Stimulated activated CD8-positive, alpha-beta memory T cell treated with anti-CD3 and anti-CD28 coated beads, Interleukin-12 subunit alpha, Interleukin-12 subunit beta, amount 100 ng/mL, for 1 hour (primary cell): ENCODE measurements around the gene TLCD3B.
A peak's percentile ranks its signal among the peaks of the same experiment; 100 is the strongest.
"Not testable (repeated sequence)": the region's sequence is repeated elsewhere in the genome, so short reads cannot be mapped to it uniquely, and the experiment has no call there.

Experiments
- DNase-seq: peaks from one replicate; pipeline ENCODE4 v3.0.0-alpha.2; 2020; ENCODE audit warnings: low read depth

The TLCD3B gene

DNA sequence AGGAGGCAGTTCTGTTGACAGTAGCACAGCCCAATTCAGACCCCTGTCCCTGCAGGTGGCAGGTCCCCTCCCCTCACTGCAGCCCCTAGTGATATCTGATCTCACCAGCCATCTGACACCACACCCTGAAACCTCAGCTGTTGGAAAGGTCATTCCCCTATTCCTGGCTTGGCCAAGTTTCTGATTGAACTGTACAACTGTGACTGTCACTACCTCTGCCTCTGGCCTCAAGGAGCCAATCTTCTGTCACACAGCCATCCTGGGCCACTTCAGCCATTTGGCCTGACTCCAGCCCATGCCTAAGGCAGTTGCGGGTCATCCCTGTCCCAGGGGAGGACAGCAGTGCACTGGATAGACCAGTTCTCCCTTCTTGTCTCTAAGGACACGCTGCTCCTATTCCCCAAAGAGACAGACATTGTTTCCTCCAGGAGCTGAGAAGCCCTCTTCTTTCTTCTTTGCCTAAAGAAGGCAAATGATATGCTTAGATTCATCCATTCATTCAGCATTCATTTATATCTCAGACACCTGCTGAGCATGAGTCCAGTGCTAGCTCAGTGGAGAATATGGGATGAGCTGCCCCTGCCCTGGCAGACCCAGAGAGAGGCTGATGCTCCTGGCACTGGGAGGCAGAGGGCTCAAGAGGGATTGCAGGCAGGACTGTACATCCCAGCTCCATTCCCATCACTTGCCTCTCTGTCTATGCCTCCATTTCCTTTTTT is 29.9 kb upstream of the TLCD3B start:
- DNase-seq: no peak

DNA sequence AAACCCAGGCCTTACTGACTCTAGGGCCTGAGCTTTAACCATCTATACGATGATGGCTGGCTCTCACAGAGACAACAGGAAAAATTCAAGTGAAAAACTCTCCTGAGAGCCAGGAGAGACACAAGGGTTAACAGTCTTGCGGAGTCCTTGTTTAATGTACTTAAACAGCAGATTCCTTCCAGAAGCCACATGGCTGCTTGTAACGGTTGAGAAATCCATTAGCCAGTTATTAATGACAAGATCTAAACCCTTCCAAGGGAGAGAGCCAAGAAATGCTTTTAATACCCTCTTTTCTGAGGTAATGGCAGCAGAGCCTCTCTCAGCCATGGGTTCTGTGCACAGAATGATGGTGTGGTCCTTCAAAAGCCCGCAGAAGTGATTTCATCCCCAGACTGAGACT is 29.3 kb upstream of the TLCD3B start:
- no peak for DNase-seq

DNA sequence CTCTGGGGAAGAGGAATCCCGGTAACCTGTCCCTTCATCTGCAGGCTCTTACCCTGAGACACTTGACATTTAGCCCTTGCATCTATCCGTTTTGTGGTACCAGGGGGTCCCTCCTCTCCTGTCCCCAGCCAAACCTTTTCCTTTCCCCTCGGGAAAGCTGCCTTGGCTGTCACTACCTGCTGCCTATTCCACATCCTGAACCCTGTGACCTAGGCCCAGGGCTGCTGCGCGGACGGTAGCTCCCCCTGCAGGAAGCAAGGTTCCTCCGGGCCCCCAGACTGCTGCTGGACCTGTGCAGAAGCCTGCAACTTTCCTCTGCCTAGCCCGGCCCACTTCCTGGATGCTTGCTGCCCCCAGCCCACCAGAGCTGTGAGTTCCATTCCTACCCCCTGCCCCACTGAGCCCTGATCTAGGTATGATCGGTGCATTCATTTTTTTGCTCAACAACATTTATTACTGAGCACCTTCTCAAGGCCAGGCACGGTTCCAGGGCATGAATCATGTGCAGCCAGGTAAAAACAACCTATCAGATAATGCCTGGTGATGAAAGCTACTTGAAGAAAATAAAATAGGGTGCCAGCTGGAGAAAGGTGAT is 24.0 kb upstream of the TLCD3B start:
- DNase-seq: no peak

DNA sequence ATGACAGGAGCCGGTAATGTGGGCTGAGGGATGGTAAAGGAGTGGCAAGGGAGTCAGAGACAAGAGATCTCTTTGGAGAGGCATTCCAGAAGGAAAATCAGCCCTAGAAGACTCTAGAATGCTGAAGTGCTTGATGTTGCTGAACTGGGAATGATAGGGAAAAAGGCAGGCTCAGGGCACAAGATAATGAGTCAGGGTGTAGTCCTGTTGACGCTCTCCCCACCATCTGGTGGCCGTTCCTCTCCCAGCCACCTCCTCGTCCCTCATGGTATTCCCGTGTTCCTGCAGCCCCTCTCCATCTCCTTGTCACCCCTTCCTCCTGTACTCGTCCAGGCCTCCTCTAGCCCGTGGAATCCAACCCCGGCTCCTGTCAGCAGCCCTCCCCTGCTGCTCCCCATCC is 23.4 kb upstream of the TLCD3B start:
- no peak for DNase-seq

DNA sequence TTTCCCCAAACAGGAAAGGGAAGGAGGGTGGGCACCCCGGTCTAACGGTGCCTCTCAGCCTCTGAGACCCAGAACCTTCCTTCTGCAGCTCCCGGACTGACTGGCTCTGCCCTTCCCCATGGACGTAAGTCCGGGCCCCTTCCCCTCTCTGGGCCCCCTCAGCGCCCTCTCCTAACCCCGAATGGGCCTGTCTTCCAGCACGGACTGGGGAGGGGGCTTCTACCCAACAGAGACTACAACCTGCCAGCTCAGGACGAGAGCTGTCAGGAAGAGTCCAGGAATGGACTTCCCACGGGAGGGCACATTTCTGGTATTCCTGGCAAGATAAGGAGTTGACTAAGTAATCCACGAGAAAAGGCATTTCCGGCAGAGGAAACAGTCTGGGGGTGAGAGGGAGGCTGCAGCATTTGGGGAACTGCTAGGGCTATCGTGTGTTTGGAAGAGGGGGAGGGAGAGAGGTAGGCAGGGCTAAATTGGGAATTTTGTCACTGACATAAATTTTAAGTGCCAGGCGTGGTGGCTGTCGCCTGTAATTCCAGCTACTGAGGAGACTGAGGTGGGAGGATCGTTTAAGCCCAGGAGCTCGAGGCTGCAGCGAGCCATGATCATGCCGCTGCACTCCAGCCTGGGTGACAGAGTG is 22.4 kb upstream of the TLCD3B start:
- no peak for DNase-seq

DNA sequence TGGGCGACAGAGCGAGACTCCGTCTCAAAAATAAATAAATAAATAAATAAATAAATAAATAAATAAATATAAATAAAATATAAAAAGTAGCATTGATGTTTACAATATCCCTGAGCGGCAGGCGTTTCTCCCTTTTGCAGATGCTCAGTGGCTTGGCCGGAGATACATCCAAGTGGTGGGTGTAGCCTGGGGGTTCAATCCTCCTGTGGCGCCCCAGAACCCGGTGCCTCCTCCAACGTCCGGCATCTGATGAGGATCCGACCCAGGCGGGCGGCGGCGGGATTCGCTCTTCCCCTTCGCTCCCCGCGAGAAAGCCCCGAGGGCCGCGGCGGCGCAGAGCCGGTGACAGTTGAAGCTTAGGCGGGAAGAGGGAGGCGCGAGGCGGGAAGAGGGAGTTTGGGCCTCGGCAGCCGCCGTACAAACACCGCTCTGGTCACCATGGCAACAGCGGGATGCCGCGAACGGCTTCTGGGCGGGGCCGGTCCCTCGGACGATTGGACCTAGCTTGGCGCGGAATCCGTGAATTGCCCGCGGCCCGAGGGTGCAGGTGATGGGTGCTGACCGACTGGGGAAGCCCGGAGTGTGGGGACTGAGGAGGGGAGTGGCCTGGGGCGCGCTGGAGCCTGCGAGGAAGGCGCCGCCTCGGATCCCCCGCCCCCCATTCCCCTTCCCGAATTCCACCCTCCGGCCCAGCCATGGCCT is 21.8 kb upstream of the TLCD3B start:
- peak; percentile 89 for DNase-seq

DNA sequence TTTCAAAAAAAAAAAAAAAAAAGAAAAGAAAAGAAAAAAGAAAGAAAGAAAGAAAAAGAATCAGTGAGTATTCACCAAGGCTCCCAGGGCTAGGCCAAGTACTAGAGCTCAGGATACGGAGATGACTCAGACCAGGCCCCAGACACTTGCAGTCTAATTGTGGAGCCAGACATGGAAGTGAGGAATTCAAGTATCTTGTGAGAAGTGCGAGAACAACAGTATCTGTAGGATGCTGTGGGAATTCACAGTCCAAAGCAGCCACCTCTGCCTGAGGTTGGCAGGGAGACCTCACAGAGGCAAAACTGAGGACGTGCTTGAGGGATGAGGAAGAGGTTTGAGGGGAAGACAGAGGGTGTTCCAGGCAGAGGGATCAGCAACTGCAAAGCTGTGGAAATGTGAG is 20.4 kb upstream of the TLCD3B start:
- DNase-seq: no peak

DNA sequence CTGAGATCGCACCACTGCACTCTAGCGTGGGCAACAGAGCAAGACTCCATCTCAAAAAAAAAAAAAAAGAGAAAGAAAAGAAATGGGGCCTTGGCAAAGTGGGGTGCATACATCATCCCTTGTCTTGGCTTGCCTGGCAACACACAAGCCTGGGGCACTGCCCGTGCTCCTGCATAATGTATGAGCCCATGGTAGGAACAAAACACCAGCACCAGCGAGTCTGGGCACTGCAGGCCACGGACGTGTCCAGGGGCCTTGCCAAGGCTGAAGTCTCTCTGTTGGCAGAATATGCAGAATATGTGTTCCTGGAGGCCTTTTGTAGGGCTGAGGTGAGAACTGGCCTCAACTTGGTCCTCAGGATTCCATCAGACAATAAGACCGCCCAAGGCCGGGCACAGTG is 18.8 kb upstream of the TLCD3B start:
- DNase-seq: no peak

DNA sequence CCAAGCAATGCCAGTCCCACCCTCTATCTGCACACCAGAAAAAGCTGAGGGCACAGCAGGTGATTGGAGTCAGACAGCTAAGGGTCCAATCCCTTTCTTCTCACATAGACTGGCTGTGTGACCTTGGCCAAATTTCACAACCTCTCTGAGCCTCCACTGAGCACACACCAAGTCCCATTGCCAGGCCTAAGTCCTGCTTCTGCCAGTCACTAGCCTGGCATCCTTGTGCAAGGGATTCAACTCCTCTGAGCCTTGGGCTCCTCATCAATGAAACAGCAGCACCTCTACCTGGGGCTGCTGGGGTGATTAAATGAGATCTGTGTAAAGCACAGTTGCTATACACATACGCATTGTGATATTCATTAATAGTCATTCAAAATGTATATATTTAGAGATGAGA is 15.5 kb upstream of the TLCD3B start:
- no peak for DNase-seq

DNA sequence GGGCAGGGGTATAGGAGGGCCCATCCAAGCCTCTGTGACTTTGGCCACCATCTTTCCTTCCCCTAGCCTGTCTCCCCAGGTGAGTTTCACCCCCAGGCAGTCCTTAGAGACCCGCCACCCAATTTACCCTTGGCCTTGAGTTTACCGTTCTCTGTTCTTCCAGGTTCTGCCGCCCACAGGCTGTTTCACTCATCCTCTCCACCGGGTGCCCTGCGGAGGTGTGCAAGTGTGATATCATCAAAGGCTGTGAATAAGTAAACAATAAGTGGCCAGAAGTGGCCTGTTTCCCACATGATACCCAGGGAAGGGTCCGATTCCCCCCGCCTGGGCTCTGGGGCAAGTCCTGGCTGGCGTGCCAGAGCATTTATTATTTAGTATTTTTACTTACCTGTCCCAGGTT is 15.1 kb upstream of the TLCD3B start:
- DNase-seq: no peak

DNA sequence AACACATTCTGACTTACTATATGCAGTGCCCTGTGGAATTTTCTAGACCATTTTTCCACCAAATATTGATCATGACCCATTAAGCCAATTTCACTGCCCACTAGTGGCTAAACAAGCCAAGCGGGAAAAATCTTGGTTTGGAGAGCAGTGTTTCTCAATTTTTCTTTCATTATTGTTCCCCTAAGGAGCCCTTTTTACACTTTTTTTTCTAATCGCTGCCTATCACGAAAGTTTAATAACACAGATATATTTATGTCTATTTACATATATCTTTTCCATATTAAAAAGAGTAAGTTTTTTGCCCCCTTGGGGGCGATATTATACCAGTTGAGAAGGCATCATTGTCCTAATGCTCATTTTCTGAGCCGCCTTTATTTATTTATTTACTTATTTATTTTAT is 10.8 kb upstream of the TLCD3B start:
- no peak for DNase-seq

DNA sequence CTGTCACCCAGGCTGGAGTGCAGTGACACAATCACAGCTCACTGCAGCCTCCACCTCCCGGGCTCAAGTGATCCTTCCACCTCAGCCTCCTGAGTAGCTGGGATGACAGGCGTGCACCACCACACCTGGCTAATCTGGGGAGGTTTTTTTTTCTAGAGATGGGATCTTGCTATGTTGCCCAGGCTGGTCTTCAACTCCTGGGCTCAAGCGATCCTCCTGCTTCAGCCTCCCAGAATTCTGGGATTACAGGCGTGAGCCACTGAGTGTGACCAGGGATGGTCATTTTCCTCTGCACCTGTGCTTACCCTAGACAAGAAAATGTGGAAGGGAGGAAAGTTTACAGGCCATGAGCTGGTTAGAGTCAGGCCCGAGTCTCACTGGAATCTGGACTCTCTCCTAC is 9.6 kb upstream of the TLCD3B start:
- DNase-seq: not testable (repeated sequence)

DNA sequence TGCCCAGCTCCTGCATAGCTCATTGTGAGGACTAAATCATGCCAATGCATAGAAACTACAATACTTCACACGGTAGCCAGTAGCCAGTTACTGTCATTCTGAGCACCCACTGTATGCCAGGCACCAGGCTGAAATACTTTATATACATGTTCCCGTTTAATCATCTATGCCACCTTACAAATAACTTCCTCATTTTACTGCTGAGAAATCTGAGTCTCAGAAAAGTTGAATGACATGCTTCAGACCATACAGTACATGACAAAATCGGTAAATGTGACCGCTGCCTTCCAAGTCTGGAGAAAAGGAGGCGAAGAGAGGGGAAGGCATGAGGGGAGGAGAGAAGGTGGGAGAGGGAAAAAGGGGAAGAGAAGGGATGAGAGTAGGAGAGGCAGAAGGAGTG is 9.2 kb upstream of the TLCD3B start:
- DNase-seq: no peak

DNA sequence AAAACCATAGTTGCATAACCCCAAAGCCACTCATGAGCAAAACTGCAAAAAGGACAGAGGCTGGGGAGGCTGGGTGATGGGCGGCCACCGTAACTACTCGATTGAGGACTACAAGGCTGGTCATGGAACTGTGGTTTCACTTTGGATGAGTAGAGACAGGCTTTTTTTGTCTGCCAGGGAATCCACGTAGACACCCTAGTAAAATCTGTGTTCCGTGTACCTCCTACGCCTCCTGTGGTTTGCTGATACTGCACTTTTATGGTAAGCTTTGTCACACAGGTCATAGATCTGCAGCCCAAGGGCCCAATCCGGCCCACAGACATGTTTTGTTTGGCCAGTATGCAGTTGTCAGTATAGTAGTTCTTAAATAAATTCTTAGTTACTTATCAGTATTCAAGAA is 2.2 kb upstream of the TLCD3B start:
- DNase-seq: no peak

DNA sequence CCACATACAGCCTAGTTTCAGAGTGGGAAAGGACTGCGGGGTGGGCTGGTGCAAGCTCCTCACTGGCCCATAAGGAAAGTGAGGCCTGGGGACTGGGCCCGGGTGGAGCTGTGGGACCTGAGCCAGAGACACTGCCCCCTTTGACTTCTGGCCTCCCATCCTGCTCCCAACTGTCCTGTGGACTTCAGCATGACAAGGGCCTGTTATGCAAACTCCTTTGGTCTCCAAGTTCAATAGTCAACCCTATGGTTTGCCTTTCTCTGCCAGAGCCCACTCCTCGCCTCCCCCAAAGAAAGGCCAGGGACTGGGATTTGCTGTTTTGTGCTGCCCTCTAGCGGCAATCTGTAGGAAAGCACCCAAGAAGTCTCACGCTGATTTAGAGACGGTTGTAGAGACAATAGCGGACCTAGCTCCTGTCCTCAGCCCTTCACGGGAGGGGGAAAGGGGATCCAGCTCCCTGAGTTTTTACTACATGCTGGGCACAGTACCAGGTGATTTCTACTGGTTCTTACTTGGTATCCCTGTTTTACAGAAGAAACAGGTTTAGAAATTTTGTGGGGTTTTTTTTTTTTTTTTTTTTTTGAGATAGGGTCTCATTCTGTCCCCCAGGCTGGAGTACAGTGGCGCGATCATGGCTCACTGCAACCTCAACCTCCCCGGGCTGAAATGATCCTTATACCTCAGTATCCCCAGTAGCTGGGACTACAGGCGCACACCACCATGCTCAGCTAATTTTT is 1.2 kb upstream of the TLCD3B start:
- peak; percentile 28 for DNase-seq

DNA sequence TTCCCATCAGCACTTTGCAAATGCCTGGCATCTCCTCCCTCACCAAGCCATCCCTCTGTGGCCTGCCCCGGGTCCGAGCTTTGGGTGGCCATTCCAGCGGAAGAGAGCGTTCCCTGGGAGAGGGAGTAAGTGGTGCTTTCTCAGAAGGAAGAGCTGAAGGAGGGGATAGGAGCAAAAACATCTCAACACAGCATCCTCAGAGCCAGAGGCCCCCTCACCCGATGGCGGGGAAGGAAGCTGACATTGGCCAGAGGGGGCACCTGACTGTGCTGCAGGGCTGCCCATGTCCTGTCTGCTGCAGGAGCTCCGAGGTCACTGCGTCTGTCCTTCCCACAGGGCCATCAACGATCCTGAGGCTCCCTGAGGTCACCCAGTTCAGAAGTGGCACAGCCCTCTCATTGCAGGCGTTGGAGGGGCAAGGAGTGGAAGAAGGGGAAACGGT is 427 bp upstream of the TLCD3B start:
- no peak for DNase-seq

DNA sequence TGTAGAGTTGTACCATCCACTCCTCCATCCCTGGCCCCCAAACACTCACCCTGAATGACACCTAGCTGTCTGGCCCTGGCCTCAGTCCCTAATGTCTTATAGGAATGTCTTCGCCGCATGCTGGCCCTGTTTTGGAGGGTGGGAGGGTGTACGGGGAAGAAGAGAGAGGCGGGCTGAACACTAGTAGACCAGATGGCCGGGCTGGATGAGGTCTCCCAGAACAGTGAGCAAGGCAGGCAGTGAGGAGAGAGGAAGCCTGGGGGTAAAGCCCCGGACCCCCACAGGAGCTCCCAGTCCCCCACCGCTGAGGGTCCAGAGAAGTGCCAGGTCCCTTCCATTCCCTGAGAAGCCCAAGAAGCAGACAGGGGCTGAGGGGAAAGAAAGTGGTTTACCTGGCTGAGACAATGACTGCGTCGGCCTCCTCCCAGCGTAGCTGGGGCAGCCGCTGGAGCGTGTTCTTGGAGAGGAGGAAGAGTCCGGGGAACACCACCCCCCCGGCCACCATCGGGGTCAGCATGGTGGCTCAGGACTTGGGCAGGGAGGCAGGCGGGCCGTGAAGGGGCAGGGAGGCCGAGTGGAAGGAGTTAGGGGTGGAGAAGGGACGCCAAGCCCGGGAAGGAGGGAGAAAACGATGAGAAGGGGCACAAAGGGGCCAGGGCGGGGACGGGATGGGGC is 923 bp downstream of the TLCD3B start:
- DNase-seq: no peak

DNA sequence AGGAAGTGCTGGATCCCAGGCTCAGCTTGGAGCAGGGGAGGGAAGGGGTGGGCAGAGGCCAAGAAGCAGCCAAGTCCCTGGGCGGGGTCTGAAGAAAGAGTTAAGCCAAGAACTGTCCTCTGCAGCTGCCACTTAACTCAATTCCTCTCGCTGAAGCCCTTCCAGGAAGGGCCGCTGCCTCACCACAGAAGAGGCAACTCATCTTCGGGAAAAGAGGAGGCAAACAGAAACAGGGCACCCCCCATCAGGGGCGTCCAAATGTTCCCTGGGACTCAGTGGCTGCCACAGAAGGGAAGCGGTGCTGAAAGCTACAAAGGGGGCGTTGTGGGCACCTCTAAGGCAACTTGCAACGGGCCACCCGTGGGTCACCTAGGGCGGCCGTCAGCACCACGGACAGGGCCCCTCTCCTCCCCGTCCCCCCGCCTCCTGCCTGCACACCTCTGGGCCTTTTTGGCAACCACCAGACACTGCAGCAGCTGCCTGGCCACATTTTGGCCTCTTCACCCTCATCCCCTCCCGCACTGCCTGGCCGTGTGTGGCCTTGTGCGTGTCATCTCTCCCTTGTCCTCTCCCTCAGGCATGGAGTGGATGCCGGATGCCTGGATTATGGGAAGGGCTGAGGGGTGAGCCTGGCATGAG is 2.5 kb downstream of the TLCD3B start:
- DNase-seq: no peak

DNA sequence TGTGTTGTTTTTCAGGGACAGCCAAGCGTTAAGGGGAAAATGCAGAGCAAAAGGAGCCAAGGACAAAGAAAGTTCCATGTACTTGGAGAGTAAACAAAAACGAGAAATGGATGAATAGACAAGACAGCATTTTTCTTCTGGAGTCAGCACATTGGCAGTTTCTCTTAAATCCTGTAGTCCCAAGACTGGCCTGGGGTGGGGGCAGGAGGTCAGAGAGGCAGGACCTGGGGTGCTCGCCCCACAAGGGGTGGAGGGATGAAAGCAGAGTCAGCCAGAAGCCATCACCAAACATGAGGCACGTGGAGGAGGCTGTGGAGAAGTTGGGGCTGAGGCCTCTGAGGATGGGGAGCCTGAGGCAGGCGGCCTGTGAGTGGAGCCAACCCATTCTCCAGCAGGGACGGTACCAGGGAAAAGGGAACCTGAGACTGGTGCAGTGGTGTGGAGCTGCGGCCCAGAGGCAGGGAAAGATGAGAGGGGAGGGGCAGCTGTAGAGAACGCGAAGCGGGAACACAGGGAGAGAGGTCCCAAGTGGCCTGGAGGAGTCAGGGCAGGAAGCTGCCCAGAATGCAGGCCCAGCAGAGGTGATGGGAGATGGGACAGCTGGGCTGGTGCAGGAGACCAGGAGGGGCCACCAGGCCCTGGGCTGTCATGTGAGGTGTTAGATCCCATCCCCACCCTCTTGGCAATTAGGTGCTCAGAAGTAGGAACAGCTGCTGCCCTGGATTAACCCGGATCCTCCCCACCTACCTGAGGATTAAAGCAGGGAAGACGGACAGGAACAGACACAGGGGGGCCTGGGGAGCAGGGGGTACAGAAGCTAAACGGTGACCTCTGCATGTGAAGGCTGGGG is 3.3 kb downstream of the TLCD3B start:
- no peak for DNase-seq

DNA sequence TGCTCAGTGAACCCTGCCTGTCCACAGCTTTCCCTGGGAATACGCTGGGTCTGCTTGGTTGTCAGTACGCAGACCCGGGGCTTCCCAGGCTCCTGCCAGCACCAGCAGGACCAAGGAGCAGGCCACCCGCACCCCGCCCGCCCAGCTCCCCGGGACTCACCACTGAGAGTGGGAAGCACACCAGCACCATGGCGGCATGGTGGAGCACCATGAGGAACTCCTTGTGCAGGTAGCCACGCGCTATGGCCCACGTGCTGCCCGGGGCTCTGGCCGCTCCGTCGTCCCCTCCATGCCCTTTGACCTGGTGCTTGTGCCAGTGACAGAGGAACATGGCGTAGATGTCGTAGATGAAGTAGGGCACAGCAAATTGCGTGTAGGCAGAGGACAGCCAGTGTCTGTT is 4.6 kb downstream of the TLCD3B start:
- no peak for DNase-seq
